IPS DF 6.9 (cell line): Measurements from ENCODE around the gene WWC1.

Source experiments
- DNase-seq: peaks from one replicate; pipeline ENCODE4 v3.0.0-alpha.2; 2013; ENCODE audit warnings: low read depth, low spot score
- H3K27ac ChIP-seq: one replicate; pipeline ENCODE4 v1.5.1; 2013; ENCODE audit warnings: low read length, control low read depth
- H3K27me3 ChIP-seq: 2 replicates; pipeline ENCODE4 v1.6.1; 2013; ENCODE audit warnings: mild to moderate bottlenecking, low read length; ENCODE audit not compliant: control insufficient read depth, insufficient read depth
- H3K36me3 ChIP-seq: 2 replicates; pipeline ENCODE4 v1.6.1; 2013; ENCODE audit warnings: low read length; ENCODE audit not compliant: control insufficient read depth, insufficient read depth
- H3K4me1 ChIP-seq: 2 replicates; pipeline ENCODE4 v1.6.1; 2013; ENCODE audit warnings: low read length; ENCODE audit not compliant: control insufficient read depth, insufficient read depth
- H3K4me3 ChIP-seq: 2 replicates; pipeline ENCODE4 v1.5.1; 2013; ENCODE audit warnings: mild to moderate bottlenecking, low read length
- H3K9me3 ChIP-seq: 2 replicates; pipeline ENCODE4 v1.6.1; 2013; ENCODE audit warnings: low read length, inconsistent platforms; ENCODE audit not compliant: control insufficient read depth, insufficient read depth
- WGBS: extraction: QIAGEN DNeasy Blood & Tissue Kit; methylation state at CpG from one replicate; pipeline ENCODE4 v1.1.7; 2013; ENCODE audit warnings: mixed read lengths, missing lambda C conversion rate; ENCODE audit not compliant: insufficient read length, insufficient coverage; 5-methylcytosine and 5-hydroxymethylcytosine counted together

WWC1 gene

GRCh38 chr5:168347368-168348083, 56.1 kb downstream of the WWC1 start:
- Histone ChIP-seq H3K36me3 (0 out of 2 replicates have a peak, but pooled peaks cover 2% of the 10 kb centered on the region), H3K4me3 (no peak overlapping the region), H3K9me3 (no peaks in the 10 kb centered on the region), H3K4me1 (peaks cover 12% of the 10 kb centered on the region), H3K27me3 (no peaks in the 10 kb centered on the region), H3K27ac (no peak overlapping the region)
- DNase-seq, result no peak
- WGBS, result no CpG with 5 or more reads among the region's 8 CpGs

GRCh38 chr5:168348084-168348414, 56.6 kb downstream of the WWC1 start:
- Histone ChIP-seq H3K4me3 (no peak overlapping the region), H3K27ac (no peak overlapping the region), H3K4me1 (peaks cover 12% of the 10 kb centered on the region), H3K27me3 (no peaks in the 10 kb centered on the region), H3K9me3 (no peaks in the 10 kb centered on the region), H3K36me3 (0 out of 2 replicates have a peak, but pooled peaks cover 2% of the 10 kb centered on the region)
- WGBS, result no CpG with 5 or more reads among the region's 5 CpGs
- no peak for DNase-seq

GRCh38 chr5:168350315-168350714, 58.9 kb downstream of the WWC1 start:
- H3K4me1 ChIP-seq, result peaks cover 12% of the 10 kb centered on the region
- no peak for DNase-seq
- WGBS, result no CpG with 5 or more reads among the region's 4 CpGs

GRCh38 chr5:168353216-168353957, 61.9 kb downstream of the WWC1 start:
- H3K36me3 ChIP-seq, result no peaks in the 10 kb centered on the region
- H3K27me3 ChIP-seq, result no peaks in the 10 kb centered on the region
- WGBS, result no CpG with 5 or more reads among the region's 12 CpGs
- no peak overlapping the region for H3K4me3 ChIP-seq
- no peak overlapping the region for H3K27ac ChIP-seq
- no peaks in the 10 kb centered on the region for H3K9me3 ChIP-seq
- no peak for DNase-seq
- H3K4me1 ChIP-seq, result peaks cover 2% of the 10 kb centered on the region; the same call in 1 of the 2 replicates

More at GRCh38 chr5:168350315-168350714, 58.9 kb downstream of the WWC1 start:
- Histone ChIP-seq H3K4me3 (no peak overlapping the region), H3K27ac (no peak overlapping the region), H3K27me3 (no peaks in the 10 kb centered on the region), H3K9me3 (no peaks in the 10 kb centered on the region), H3K36me3 (0 out of 2 replicates have a peak, but pooled peaks cover 2% of the 10 kb centered on the region)

- H3K27ac ChIP-seq, result no peak overlapping the region
- no CpG with 5 or more reads among the region's 2 CpGs for WGBS
These were observed 63.0 kb downstream of the WWC1 start for GRCh38 chr5:168354397-168354796.

GRCh38 chr5:168356171-168356570, 64.7 kb downstream of the WWC1 start:
- Histone ChIP-seq H3K27ac (no peak overlapping the region), H3K27me3 (no peaks in the 10 kb centered on the region), H3K36me3 (no peaks in the 10 kb centered on the region), H3K4me1 (peaks cover 3% of the 10 kb centered on the region; the same call in 1 of the 2 replicates), H3K4me3 (no peak overlapping the region), H3K9me3 (no peaks in the 10 kb centered on the region)
- DNase-seq, result no peak
- no CpG with 5 or more reads among the region's 13 CpGs for WGBS

More at GRCh38 chr5:168354397-168354796, 63.0 kb downstream of the WWC1 start:
- 0 out of 2 replicates have a peak, but pooled peaks cover 2% of the 10 kb centered on the region for H3K4me1 ChIP-seq
- no peak overlapping the region for H3K4me3 ChIP-seq
- H3K9me3 ChIP-seq, result no peaks in the 10 kb centered on the region
- no peaks in the 10 kb centered on the region for H3K36me3 ChIP-seq
- H3K27me3 ChIP-seq, result no peaks in the 10 kb centered on the region
- DNase-seq, result no peak

- WGBS, result no CpG with 5 or more reads among the region's 4 CpGs
- H3K27me3 ChIP-seq, result no peaks in the 10 kb centered on the region
- no peak overlapping the region for H3K4me3 ChIP-seq
- no peaks in the 10 kb centered on the region for H3K9me3 ChIP-seq
- peaks cover 3% of the 10 kb centered on the region; the same call in 1 of the 2 replicates for H3K4me1 ChIP-seq
- no peaks in the 10 kb centered on the region for H3K36me3 ChIP-seq
- DNase-seq, result no peak
- no peak overlapping the region for H3K27ac ChIP-seq
These were observed 65.1 kb downstream of the WWC1 start for GRCh38 chr5:168356592-168356991.

GRCh38 chr5:168357876-168358275, 66.4 kb downstream of the WWC1 start:
- H3K27ac ChIP-seq, result no peak overlapping the region
- DNase-seq, result no peak
- no peak overlapping the region for H3K4me3 ChIP-seq
- H3K36me3 ChIP-seq, result no peaks in the 10 kb centered on the region
- peaks cover 3% of the 10 kb centered on the region; the same call in 1 of the 2 replicates for H3K4me1 ChIP-seq
- H3K27me3 ChIP-seq, result no peaks in the 10 kb centered on the region
- no CpG with 5 or more reads among the region's 3 CpGs for WGBS
- no peaks in the 10 kb centered on the region for H3K9me3 ChIP-seq

- peaks cover 3% of the 10 kb centered on the region; the same call in 1 of the 2 replicates for H3K4me1 ChIP-seq
- H3K4me3 ChIP-seq, result no peak overlapping the region
- DNase-seq, result no peak
- no peaks in the 10 kb centered on the region for H3K36me3 ChIP-seq
- H3K9me3 ChIP-seq, result no peaks in the 10 kb centered on the region
- no peaks in the 10 kb centered on the region for H3K27me3 ChIP-seq
- WGBS, result no CpG with 5 or more reads among the region's 2 CpGs
- no peak overlapping the region for H3K27ac ChIP-seq
These were observed 68.5 kb downstream of the WWC1 start for GRCh38 chr5:168359820-168360460.

GRCh38 chr5:168360521-168361285, 69.3 kb downstream of the WWC1 start:
- no peak overlapping the region for H3K4me3 ChIP-seq
- no peaks in the 10 kb centered on the region for H3K9me3 ChIP-seq
- peaks cover 7% of the 10 kb centered on the region; the same call in 1 of the 2 replicates for H3K4me1 ChIP-seq
- no peak for DNase-seq
- no peaks in the 10 kb centered on the region for H3K27me3 ChIP-seq
- WGBS, result no CpG with 5 or more reads among the region's 3 CpGs
- H3K36me3 ChIP-seq, result no peaks in the 10 kb centered on the region
- no peak overlapping the region for H3K27ac ChIP-seq
